HG03103 (cell line): ENCODE results near the gene CASTOR2.
"Not testable (repeated sequence)": the region's sequence is repeated elsewhere in the genome, so short reads cannot be mapped to it uniquely, and the experiment has no call there.

Source experiments
- ATAC-seq: cut with Tn5 transposase; IDR thresholded peaks from one replicate; pipeline ENCODE4 v1.9.1; 2021; ENCODE audit warnings: low read depth; ENCODE audit not compliant: unreplicated experiment

The CASTOR2 gene

DNA sequence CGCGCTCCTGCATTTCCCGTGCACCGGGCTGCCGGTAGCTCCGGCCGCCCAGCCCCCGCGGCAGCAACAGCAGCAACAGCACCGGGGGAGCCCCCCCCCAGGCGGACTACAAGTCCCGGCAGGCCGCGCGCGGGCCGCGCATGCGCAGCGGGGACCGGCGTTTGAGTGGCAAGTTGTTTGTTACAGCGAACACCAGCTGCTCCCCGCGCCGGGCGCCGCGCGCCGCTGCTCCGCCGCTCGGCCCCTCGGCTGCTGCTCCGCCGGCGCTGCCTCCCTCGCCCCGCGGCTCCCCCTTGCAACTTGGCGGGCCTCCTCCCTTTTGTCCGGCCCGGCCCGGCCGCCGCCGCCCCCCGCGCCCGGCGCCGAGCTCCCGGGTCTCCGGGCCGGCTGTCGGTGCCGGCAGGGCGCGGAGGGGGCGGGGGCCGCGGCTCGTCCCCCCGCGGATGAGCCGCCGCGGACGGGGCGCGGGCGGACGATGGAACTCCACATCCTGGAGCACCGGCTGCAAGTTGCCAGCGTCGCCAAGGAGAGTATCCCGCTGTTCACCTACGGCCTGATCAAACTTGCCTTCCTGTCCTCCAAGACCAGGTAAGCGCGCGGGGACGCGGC is at the start of gene CASTOR2:
CASTOR2 (plus strand) TSS at position 195 of the 609 bp plus-strand sequence; CDS start at position 476, 281 bp downstream.
- peak; percentile 87 for ATAC-seq

GRCh38 chr7:74922321-74922890 is 42.1 kb upstream of the CASTOR2 start:
- not testable (repeated sequence) for ATAC-seq

- not testable (repeated sequence) for ATAC-seq
Observed at GRCh38 chr7:74923644-74924043, 40.9 kb upstream of the CASTOR2 start.

- not testable (repeated sequence) for ATAC-seq
Observed at GRCh38 chr7:74926968-74927367, 37.5 kb upstream of the CASTOR2 start.

GRCh38 chr7:74931563-74932328 is 32.8 kb upstream of the CASTOR2 start:
- ATAC-seq, result not testable (repeated sequence)

- not testable (repeated sequence) for ATAC-seq
Observed at GRCh38 chr7:74939429-74939828, 25.1 kb upstream of the CASTOR2 start.

DNA sequence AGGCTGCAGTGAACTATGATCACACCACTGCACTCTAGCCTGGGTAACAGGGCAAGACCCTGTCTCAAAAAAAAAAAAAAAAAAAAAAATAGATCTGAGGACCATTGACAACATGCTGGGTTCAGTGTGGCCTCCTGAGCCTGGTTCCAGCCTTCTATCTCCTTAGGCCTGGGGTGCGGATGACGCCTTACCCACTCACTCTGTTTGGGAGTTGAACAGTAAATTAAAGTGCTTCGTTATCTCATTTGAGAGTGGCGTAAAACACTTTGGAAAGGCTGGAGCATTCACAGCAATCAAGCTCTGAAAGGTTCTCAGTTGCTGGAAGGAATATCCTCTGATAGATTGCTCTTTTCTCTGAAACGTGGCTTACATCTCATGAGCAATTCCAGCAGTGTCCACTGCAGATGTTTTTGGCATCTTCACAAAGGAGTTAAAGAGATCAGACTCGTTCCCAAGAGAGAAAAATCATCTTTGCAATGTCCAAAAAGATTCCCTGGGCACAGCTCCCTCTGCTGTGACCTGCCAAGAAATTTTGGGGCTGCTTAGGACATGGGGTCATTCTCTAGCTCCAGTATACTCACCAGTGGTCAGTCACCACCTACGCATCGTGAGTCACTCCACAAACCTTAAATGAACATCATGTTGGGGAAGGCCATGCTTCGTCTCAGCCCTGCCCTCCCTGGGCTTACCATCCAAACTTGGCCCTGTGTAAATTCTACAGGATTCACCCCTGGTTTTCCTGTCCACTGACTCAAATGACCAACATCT is 23.0 kb upstream of the CASTOR2 start:
- not testable (repeated sequence) for ATAC-seq

DNA sequence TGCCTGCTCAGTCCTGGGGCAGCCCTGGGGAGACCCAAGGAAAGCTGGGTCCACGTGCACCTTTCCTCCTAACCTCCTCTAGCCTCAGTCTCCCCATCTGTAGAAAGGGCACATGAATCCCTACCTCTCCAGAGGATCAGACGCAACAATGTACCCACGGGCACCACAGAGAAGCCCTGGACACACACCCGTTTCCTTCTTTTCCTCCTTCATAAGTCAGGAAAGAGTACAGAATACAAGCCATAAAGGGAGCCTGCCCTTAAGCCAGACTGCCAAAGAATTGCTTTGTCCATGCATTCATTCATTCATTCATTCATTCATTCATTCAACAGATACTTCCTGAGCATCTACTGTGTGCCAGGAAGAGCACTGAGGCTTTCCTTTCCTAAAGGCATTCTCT is 20.6 kb upstream of the CASTOR2 start:
- ATAC-seq, result not testable (repeated sequence)

GRCh38 chr7:74947741-74948140 is 16.8 kb upstream of the CASTOR2 start:
- ATAC-seq, result not testable (repeated sequence)

GRCh38 chr7:74953774-74954173 is 10.7 kb upstream of the CASTOR2 start:
- ATAC-seq, result not testable (repeated sequence)

DNA sequence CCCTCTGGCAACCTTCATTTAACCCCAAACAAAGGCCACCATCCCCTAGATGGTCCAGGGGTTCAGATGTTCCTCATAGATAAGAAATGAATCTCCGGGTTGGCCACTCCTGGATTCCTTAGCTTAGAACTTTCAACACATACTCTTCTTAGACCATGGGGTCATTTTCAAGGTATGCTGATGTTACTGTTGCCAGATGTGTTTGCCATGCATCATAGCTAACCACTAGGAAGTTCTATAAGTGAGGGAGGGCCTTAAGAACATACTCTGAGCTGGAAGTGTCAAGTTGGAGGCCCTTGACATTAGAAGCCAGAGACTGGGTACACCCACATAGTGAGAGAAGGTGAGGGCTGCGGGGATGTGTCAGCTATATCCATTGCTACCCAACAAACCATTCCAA is 6.2 kb upstream of the CASTOR2 start:
- not testable (repeated sequence) for ATAC-seq

DNA sequence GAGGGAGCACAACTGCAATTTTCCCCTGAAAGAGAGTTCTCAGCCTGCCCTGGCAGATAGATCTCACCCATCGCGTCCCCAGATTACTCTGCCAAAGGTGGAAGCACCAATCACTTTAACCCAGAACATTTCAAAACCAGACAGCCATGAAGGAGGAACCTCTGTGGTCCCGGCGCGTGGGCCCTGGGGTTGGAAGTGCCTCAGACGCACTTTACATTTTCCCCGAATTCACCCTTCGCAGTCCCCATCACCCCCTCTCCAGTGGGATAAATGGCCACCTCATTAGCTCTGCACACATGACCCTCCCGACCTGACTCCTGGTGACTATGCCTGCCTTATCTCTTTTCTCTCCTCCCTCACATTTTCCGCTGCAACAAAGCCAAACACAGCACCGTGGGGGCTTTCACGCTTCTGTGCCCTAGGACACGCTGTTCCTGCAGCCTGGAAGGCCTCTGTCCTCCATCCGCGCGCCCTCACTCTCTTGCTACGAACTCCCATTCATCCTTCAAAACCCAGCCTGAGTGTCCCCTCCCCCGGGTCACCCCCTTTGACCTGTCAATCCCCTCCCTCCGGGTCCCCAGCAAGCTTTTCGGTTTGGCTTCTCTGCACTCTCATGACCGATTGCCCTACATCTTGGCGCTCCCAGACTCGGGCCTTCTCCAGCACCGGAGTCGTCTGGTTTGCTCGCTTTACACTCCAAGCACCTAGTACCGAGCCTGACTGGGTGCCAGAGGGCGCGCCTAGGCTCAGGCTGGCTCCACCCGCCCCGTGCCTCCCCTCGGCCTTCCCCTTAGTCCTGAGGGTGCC is 598 bp upstream of the CASTOR2 start:
- peak; percentile 43 for ATAC-seq

GRCh38 chr7:74966208-74966854 is 1.8 kb downstream of the CASTOR2 start:
- not testable (repeated sequence) for ATAC-seq

- ATAC-seq, result not testable (repeated sequence)
Observed at GRCh38 chr7:74966909-74967308, 2.4 kb downstream of the CASTOR2 start.

- not testable (repeated sequence) for ATAC-seq
Observed at GRCh38 chr7:74971431-74971830, 6.9 kb downstream of the CASTOR2 start.

- ATAC-seq, result not testable (repeated sequence)
Observed at GRCh38 chr7:74972377-74972776, 7.9 kb downstream of the CASTOR2 start.

GRCh38 chr7:74975959-74976358 is 11.5 kb downstream of the CASTOR2 start:
- not testable (repeated sequence) for ATAC-seq

- ATAC-seq, result not testable (repeated sequence)
Observed at GRCh38 chr7:74977523-74977922, 13.0 kb downstream of the CASTOR2 start.

GRCh38 chr7:74988436-74988835 is 23.9 kb downstream of the CASTOR2 start:
- not testable (repeated sequence) for ATAC-seq
